Neuron (in vitro differentiated cells): Measurements from ENCODE around the gene TBCB.
"Not testable (repeated sequence)": the region's sequence is repeated elsewhere in the genome, so short reads cannot be mapped to it uniquely, and the experiment has no call there.

ENCODE experiments used
- H2AFZ ChIP-seq: one replicate; pipeline ENCODE4 v1.6.1; 2013; ENCODE audit warnings: low read depth, mild to moderate bottlenecking, inconsistent platforms, low read length, moderate library complexity
- H3K27me3 ChIP-seq: one replicate; pipeline ENCODE4 v1.6.1; 2013; ENCODE audit warnings: low read length; ENCODE audit not compliant: insufficient read depth
- H3K36me3 ChIP-seq: one replicate; pipeline ENCODE4 v1.6.1; 2013; ENCODE audit warnings: low read length; ENCODE audit not compliant: insufficient read depth
- H3K4me1 ChIP-seq: one replicate; pipeline ENCODE4 v1.6.1; 2013; ENCODE audit warnings: low read length; ENCODE audit not compliant: insufficient read depth
- H3K4me3 ChIP-seq: 2 replicates; pipeline ENCODE4 v1.5.1; 2013; ENCODE audit warnings: mild to moderate bottlenecking, low read length, moderate library complexity
- H3K9me3 ChIP-seq: one replicate; pipeline ENCODE4 v1.6.1; 2013; ENCODE audit warnings: low read length

TBCB gene

GRCh38 chr19:36150586-36150985 lies 35.3 kb downstream of the TBCB start:
- H3K9me3 ChIP-seq = peaks cover 2% of the 10 kb centered on the region
- no peaks in the 10 kb centered on the region for H3K27me3 ChIP-seq
- H3K36me3 ChIP-seq = peaks cover 50% of the 10 kb centered on the region
- no peaks in the 10 kb centered on the region for H3K4me1 ChIP-seq
- H2AFZ ChIP-seq = no peak overlapping the region
- no peak overlapping the region for H3K4me3 ChIP-seq

- Histone ChIP-seq H3K4me3 (no peak overlapping the region), H3K36me3 (peaks cover 43% of the 10 kb centered on the region)
Observed at GRCh38 chr19:36151144-36152018, 36.1 kb downstream of the TBCB start.

GRCh38 chr19:36152019-36152351 lies 36.7 kb downstream of the TBCB start:
- no peaks in the 10 kb centered on the region for H3K4me1 ChIP-seq
- H2AFZ ChIP-seq = no peak overlapping the region
- H3K36me3 ChIP-seq = peaks cover 38% of the 10 kb centered on the region
- no peak overlapping the region for H3K4me3 ChIP-seq
- no peaks in the 10 kb centered on the region for H3K27me3 ChIP-seq
- H3K9me3 ChIP-seq = peaks cover 2% of the 10 kb centered on the region

More at GRCh38 chr19:36151144-36152018, 36.1 kb downstream of the TBCB start:
- no peak overlapping the region for H2AFZ ChIP-seq
- H3K4me1 ChIP-seq = no peaks in the 10 kb centered on the region
- no peaks in the 10 kb centered on the region for H3K27me3 ChIP-seq
- H3K9me3 ChIP-seq = peaks cover 2% of the 10 kb centered on the region

GRCh38 chr19:36152352-36153091 lies 37.3 kb downstream of the TBCB start, which contains the start of gene COX7A1:
COX7A1 (minus strand) TSS chr19:36152447; CDS start chr19:36152407, 40 bp downstream.
- Histone ChIP-seq H3K36me3 (peaks cover 38% of the 10 kb centered on the region), H3K4me3 (no peak within 1 kb of the TSS)

GRCh38 chr19:36153126-36153525 lies 37.9 kb downstream of the TBCB start:
- H3K4me1 ChIP-seq = no peaks in the 10 kb centered on the region
- no peak overlapping the region for H3K4me3 ChIP-seq
- H3K36me3 ChIP-seq = peaks cover 33% of the 10 kb centered on the region

More at GRCh38 chr19:36152352-36153091, 37.3 kb downstream of the TBCB start, which contains the start of gene COX7A1:
- H3K9me3 ChIP-seq = peaks cover 2% of the 10 kb centered on the region
- H3K27me3 ChIP-seq = no peaks in the 10 kb centered on the region
- no peaks in the 10 kb centered on the region for H3K4me1 ChIP-seq
- no peak within 1 kb of the TSS for H2AFZ ChIP-seq

GRCh38 chr19:36160821-36161596 lies 45.7 kb downstream of the TBCB start:
- no peak overlapping the region for H3K4me3 ChIP-seq
- no peak overlapping the region for H2AFZ ChIP-seq
- no peaks in the 10 kb centered on the region for H3K4me1 ChIP-seq
- no peaks in the 10 kb centered on the region for H3K9me3 ChIP-seq
- no peaks in the 10 kb centered on the region for H3K27me3 ChIP-seq
- peaks cover 6% of the 10 kb centered on the region for H3K36me3 ChIP-seq

More at GRCh38 chr19:36153126-36153525, 37.9 kb downstream of the TBCB start:
- Histone ChIP-seq H3K9me3 (peaks cover 2% of the 10 kb centered on the region), H3K27me3 (no peaks in the 10 kb centered on the region), H2AFZ (no peak overlapping the region)

GRCh38 chr19:36163813-36164212 lies 48.5 kb downstream of the TBCB start:
- Histone ChIP-seq H3K9me3 (no peaks in the 10 kb centered on the region), H3K4me1 (no peaks in the 10 kb centered on the region), H3K4me3 (no peak overlapping the region)

GRCh38 chr19:36169084-36169760 lies 54.0 kb downstream of the TBCB start:
- H3K9me3 ChIP-seq = no peaks in the 10 kb centered on the region
- no peak overlapping the region for H2AFZ ChIP-seq
- H3K4me1 ChIP-seq = no peaks in the 10 kb centered on the region

More at GRCh38 chr19:36163813-36164212, 48.5 kb downstream of the TBCB start:
- H3K27me3 ChIP-seq = no peaks in the 10 kb centered on the region
- no peak overlapping the region for H2AFZ ChIP-seq
- H3K36me3 ChIP-seq = peaks cover 6% of the 10 kb centered on the region

GRCh38 chr19:36172852-36173251 lies 57.6 kb downstream of the TBCB start:
- H3K9me3 ChIP-seq = no peaks in the 10 kb centered on the region
- no peak overlapping the region for H3K4me3 ChIP-seq
- H2AFZ ChIP-seq = no peak overlapping the region
- no peaks in the 10 kb centered on the region for H3K27me3 ChIP-seq
- no peaks in the 10 kb centered on the region for H3K4me1 ChIP-seq
- no peaks in the 10 kb centered on the region for H3K36me3 ChIP-seq

More at GRCh38 chr19:36169084-36169760, 54.0 kb downstream of the TBCB start:
- no peaks in the 10 kb centered on the region for H3K36me3 ChIP-seq
- H3K4me3 ChIP-seq = no peak overlapping the region
- no peaks in the 10 kb centered on the region for H3K27me3 ChIP-seq

GRCh38 chr19:36173846-36174245 lies 58.6 kb downstream of the TBCB start:
- not testable (repeated sequence) for H3K36me3 ChIP-seq, H3K9me3 ChIP-seq, H2AFZ ChIP-seq, H3K27me3 ChIP-seq, H3K4me1 ChIP-seq, H3K4me3 ChIP-seq
